Sigmoid colon (tissue), 7 donors: ENCODE data around the gene SLC5A12. TPM values are rescaled to one million over a fixed set of nuclear protein-coding genes. Genes with fewer than 3 reads are reported as not detected.

Experiments
- DNase-seq: peaks from one replicate; pipeline ENCODE4 v3.0.0-alpha.2; 2019
- H3K27ac ChIP-seq, 4 donors: fragments of 200-600 bp; sonication (generic); one replicate each; pipeline ENCODE4 v1.5.1; 2016 to 2019; ENCODE audit warnings: mild to moderate bottlenecking in 1 of 4
- H3K27me3 ChIP-seq, 3 donors: fragments of 200-600 bp; sonication (generic); one replicate each; pipeline ENCODE4 v1.5.1; 2019; ENCODE audit warnings: mild to moderate bottlenecking in 1 of 3
- H3K36me3 ChIP-seq, 4 donors: fragments of 200-600 bp; sonication (generic); one replicate each; pipeline ENCODE4 v1.5.1; 2016 to 2019
- H3K4me1 ChIP-seq, 4 donors: fragments of 200-600 bp; sonication (generic); one replicate each; pipeline ENCODE4 v1.5.1; 2017 to 2019
- H3K4me3 ChIP-seq, 4 donors: fragments of 200-600 bp; sonication (generic); one replicate each; pipeline ENCODE4 v1.5.1; 2017 to 2019; ENCODE audit warnings: mild to moderate bottlenecking in 2 of 4, moderate library complexity in 1 of 4
- H3K9me3 ChIP-seq, 4 donors: fragments of 200-600 bp in 3 of 4; sonication (generic) in 3 of 4; one replicate each; pipeline versions ENCODE4 v1.5.1 to v1.6.1; 2013 to 2019
- CTCF ChIP-seq, 4 experiments: fragments of 450-650 bp in 3 of 4; fragments of 200-600 bp in 1 of 4; IDR thresholded peaks; one replicate each; pipeline ENCODE4 v1.5.1; 2016 to 2019; ENCODE audit warnings: antibody characterized with exemption in 4 of 4, mild to moderate bottlenecking in 3 of 4, moderate library complexity in 2 of 4
- EP300 ChIP-seq, 4 donors: sonication (generic); formaldehyde crosslinking; IDR thresholded peaks; one replicate each; pipeline ENCODE4 v1.6.1; 2017; ENCODE audit warnings: antibody characterized with exemption in 4 of 4
- POLR2A ChIP-seq, 2 donors: fragments of 450-650 bp; IDR thresholded peaks; one replicate each; pipeline ENCODE4 v1.6.1; 2016; ENCODE audit warnings: antibody characterized with exemption in 2 of 2, mild to moderate bottlenecking in 2 of 2, moderate library complexity in 2 of 2
- POLR2AphosphoS5 ChIP-seq, 4 donors: sonication (generic); formaldehyde crosslinking; IDR thresholded peaks; one replicate each; pipeline ENCODE4 v1.6.1; 2017; ENCODE audit warnings: antibody characterized with exemption in 4 of 4
- WGBS, 2 donors: extraction: QIAGEN DNeasy Blood & Tissue Kit; methylation state at CpG; one replicate each; pipeline ENCODE4 v1.1.7; 2013; 5-methylcytosine and 5-hydroxymethylcytosine counted together
- intact Hi-C: fragments of 100-400 bp; cut with DNase I; formaldehyde crosslinking; loops from one replicate; pipeline ENCODE4 v1.15.1; 2023
- polyA plus RNA-seq, 3 donors: library from polyadenylated mRNA; stranded (reverse); fragments of 200-250 nt; gene quantifications; one replicate each; pipeline ENCODE4 v1.2.3, GENCODE V29; 2013
- total RNA-seq, 4 donors: library from RNA; depleted of rRNA; stranded (reverse); fragments of >200 nt; gene quantifications; one replicate each; pipeline ENCODE4 v1.1.0, GENCODE V29; 2016
- donor health status: healthy with polysubstance abuse.
- donor health status: Bipolar disorder and iron deficiency.
- donor health status: healthy.

The SLC5A12 gene
- total and polyA plus RNA-seq, 7 donors, result under 0.01 to 0.23 (median 0.04) TPM; not detected in 3

DNA sequence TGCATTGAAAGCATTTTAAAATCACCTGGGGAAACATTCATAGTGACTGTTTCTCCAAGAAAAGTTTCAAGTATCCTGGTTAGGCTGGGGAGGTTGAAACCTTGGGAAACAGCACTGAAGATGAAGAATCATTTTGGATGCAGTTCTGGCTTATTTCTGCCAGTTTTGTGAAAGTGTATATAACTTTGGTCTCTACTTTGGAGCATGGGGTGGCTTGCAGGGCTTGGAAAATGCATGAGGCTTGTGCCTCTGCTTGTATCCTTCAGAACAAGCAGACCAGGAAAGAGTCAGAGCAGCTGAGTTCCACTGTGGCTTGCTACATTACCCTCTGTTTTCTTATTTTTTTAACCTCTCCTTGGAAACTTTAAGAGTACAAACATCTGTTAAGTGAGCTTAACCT, 19.5 kb downstream of the SLC5A12 start:
- H3K9me3 ChIP-seq, result no peaks in the 10 kb centered on the region
- no peak overlapping the region for H3K27ac ChIP-seq
- TF ChIP-seq CTCF (IDR thresholded peaks at IDR 0.05) (no peak), EP300 (IDR thresholded peaks at IDR 0.05) (no peak), POLR2AphosphoS5 (IDR thresholded peaks at IDR 0.05) (no peak), POLR2A (IDR thresholded peaks at IDR 0.05) (no peak)
- no peaks in the 10 kb centered on the region for H3K36me3 ChIP-seq
- H3K27me3 ChIP-seq, result no peaks in the 10 kb centered on the region
- DNase-seq, result no peak
- no peak overlapping the region for H3K4me3 ChIP-seq
- peaks cover 0 to 23% (median 6%) of the 10 kb centered on the region in 4 donors for H3K4me1 ChIP-seq
- intact Hi-C loops, result no loop called here

GRCh38 chr11:26700574-26701235, 21.2 kb downstream of the SLC5A12 start:
- Histone ChIP-seq H3K27me3 (no peaks in the 10 kb centered on the region), H3K36me3 (no peaks in the 10 kb centered on the region), H3K27ac (no peak overlapping the region), H3K4me3 (no peak overlapping the region), H3K9me3 (no peaks in the 10 kb centered on the region), H3K4me1 (peaks cover 0 to 16% (median 5%) of the 10 kb centered on the region in 4 donors)
- intact Hi-C loops, result no loop called here
- WGBS, 2 donors, result 74 to 93% methylated on average over 3 of the region's 3 CpGs
- TF ChIP-seq CTCF (IDR thresholded peaks at IDR 0.05), result no peak
- no peak for TF ChIP-seq EP300 (IDR thresholded peaks at IDR 0.05)
- TF ChIP-seq POLR2A (IDR thresholded peaks at IDR 0.05), result no peak
- no peak for TF ChIP-seq POLR2AphosphoS5 (IDR thresholded peaks at IDR 0.05)
- DNase-seq, result no peak

DNA sequence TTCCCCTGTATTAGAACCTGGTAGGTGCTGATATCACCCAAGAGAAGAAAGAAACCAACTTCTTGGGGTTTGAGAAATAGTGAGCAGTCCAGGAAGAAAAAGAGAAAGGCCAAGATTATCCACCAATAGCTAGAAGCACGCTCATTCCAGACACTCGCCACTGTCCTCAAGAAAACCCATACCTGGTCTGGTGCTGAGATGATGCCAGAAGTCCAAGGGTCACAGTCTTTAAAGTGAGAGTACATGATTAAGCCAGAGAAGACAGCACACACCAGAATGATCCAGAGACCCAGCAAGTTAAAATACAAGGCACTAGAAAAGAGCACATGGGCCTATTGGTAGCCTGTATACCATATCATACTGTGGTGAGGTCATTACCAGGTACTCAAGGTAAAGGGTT, 23.6 kb downstream of the SLC5A12 start:
- H3K4me1 ChIP-seq, result peaks cover 0 to 6% (median 0%) of the 10 kb centered on the region in 4 donors

GRCh38 chr11:26696330-26696729, 25.5 kb downstream of the SLC5A12 start:
- H3K9me3 ChIP-seq, result no peaks in the 10 kb centered on the region
- no peak overlapping the region for H3K4me3 ChIP-seq
- no peaks in the 10 kb centered on the region for H3K27me3 ChIP-seq
- peaks cover 0 to 5% (median 0%) of the 10 kb centered on the region in 4 donors for H3K4me1 ChIP-seq
- intact Hi-C loops, result no loop called here
- DNase-seq, result no peak
- no peak overlapping the region for H3K27ac ChIP-seq
- 18 to 66% methylated on average over 3 of the region's 3 CpGs for WGBS, 2 donors
- no peaks in the 10 kb centered on the region for H3K36me3 ChIP-seq
- TF ChIP-seq POLR2A (IDR thresholded peaks at IDR 0.05), result no peak
- TF ChIP-seq EP300 (IDR thresholded peaks at IDR 0.05), result no peak
- TF ChIP-seq CTCF (IDR thresholded peaks at IDR 0.05), result no peak
- TF ChIP-seq POLR2AphosphoS5 (IDR thresholded peaks at IDR 0.05), result no peak

More for the DNA sequence above, 23.6 kb downstream of the SLC5A12 start:
- Histone ChIP-seq H3K27ac (no peak overlapping the region), H3K9me3 (no peaks in the 10 kb centered on the region), H3K27me3 (no peaks in the 10 kb centered on the region), H3K36me3 (no peaks in the 10 kb centered on the region), H3K4me3 (no peak overlapping the region)
- 7 to 62% methylated on average over 2 of the region's 2 CpGs for WGBS, 2 donors
- DNase-seq, result no peak
- TF ChIP-seq POLR2A (IDR thresholded peaks at IDR 0.05) (no peak), POLR2AphosphoS5 (IDR thresholded peaks at IDR 0.05) (no peak), EP300 (IDR thresholded peaks at IDR 0.05) (no peak), CTCF (IDR thresholded peaks at IDR 0.05) (no peak)
- intact Hi-C loops, result no loop called here

DNA sequence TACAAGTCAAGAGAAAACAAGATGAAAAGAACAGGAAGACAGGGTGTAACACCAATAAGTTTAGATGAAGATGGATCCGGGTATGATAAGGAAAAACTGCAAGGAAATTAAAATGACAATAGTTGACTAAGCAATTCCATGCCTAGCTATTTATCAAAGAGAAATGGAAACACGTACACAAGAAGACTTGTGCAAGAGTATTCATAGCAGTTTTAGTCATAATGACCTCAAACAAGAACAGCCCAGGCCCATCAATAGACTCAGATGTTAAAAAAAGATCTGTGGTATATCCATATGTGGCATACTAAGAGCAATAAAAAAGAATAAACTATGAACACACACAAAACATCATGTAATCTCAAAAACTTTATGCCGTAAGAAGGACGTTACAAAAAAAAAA, 33.2 kb downstream of the SLC5A12 start:
- no peaks in the 10 kb centered on the region for H3K4me1 ChIP-seq
- H3K36me3 ChIP-seq, result no peaks in the 10 kb centered on the region
- no peaks in the 10 kb centered on the region for H3K27me3 ChIP-seq
- WGBS, 2 donors, result 63 to 87% methylated on average over 4 of the region's 4 CpGs
- intact Hi-C loops, result no loop called here
- H3K27ac ChIP-seq, result no peak overlapping the region
- DNase-seq, result no peak
- H3K9me3 ChIP-seq, result no peaks in the 10 kb centered on the region
- TF ChIP-seq POLR2AphosphoS5 (IDR thresholded peaks at IDR 0.05), result no peak
- TF ChIP-seq EP300 (IDR thresholded peaks at IDR 0.05), result no peak
- no peak for TF ChIP-seq CTCF (IDR thresholded peaks at IDR 0.05)
- TF ChIP-seq POLR2A (IDR thresholded peaks at IDR 0.05), result no peak
- H3K4me3 ChIP-seq, result no peak overlapping the region
